OCI-LY1 (cell line): ENCODE results near the gene APH1B.

Experiments used
- H2AFZ ChIP-seq: fragments of 200-600 bp; sonication (generic), shearing (Covaris generic); 2 replicates; pipeline ENCODE4 v1.6.0; 2014; ENCODE audit warnings: antibody characterized with exemption, mild to moderate bottlenecking, low read length
- H3F3A ChIP-seq: fragments of 200-600 bp; sonication (generic), shearing (Covaris generic); 2 replicates; pipeline ENCODE4 v1.6.0; 2014; ENCODE audit warnings: mild to moderate bottlenecking, antibody characterized with exemption, low read length, moderate library complexity; ENCODE audit not compliant: insufficient read depth
- H3K27ac ChIP-seq: fragments of 200-600 bp; sonication (generic); 2 replicates; pipeline ENCODE4 v1.5.1; 2014; ENCODE audit warnings: low read length, mixed run types, mild to moderate bottlenecking, low read depth; ENCODE audit not compliant: poor library complexity, severe bottlenecking
- H3K27me3 ChIP-seq: fragments of 200-600 bp; sonication (generic); 2 replicates; pipeline ENCODE4 v1.6.0; 2014; ENCODE audit warnings: antibody characterized with exemption, mild to moderate bottlenecking, low read length, moderate library complexity; ENCODE audit not compliant: insufficient read depth
- H3K36me3 ChIP-seq: fragments of 200-600 bp; sonication (generic); 2 replicates; pipeline ENCODE4 v1.6.1; 2014; ENCODE audit warnings: mild to moderate bottlenecking, antibody characterized with exemption, low read length, moderate library complexity, mixed read lengths; ENCODE audit not compliant: insufficient read depth
- H3K4me1 ChIP-seq: fragments of 200-600 bp; sonication (generic); 2 replicates; pipeline ENCODE4 v1.5.1; 2014; ENCODE audit warnings: mild to moderate bottlenecking, low read length, moderate library complexity; ENCODE audit not compliant: insufficient read depth, severe bottlenecking
- H3K4me2 ChIP-seq: fragments of 200-600 bp; sonication (generic), shearing (Covaris generic); 2 replicates; pipeline ENCODE4 v1.6.1; 2014; ENCODE audit warnings: low read length
- H3K4me3 ChIP-seq: fragments of 200-600 bp; sonication (generic); 2 replicates; pipeline ENCODE4 v1.5.1; 2014; ENCODE audit warnings: low read length, low read depth, mild to moderate bottlenecking, mixed read lengths; ENCODE audit not compliant: poor library complexity, severe bottlenecking
- H3K79me2 ChIP-seq: fragments of 200-600 bp; shearing (Covaris generic); 2 replicates; pipeline ENCODE4 v1.6.1; 2016; ENCODE audit warnings: mixed run types, low read length, mixed read lengths; ENCODE audit not compliant: insufficient read depth
- H3K9ac ChIP-seq: fragments of 200-600 bp; sonication (generic), shearing (Covaris generic); 2 replicates; pipeline ENCODE4 v1.6.1; 2014; ENCODE audit warnings: mild to moderate bottlenecking, low read length, mixed read lengths
- H3K9me2 ChIP-seq: fragments of 200-600 bp; sonication (generic), shearing (Covaris generic); 2 replicates; pipeline ENCODE4 v1.6.1; 2014; ENCODE audit warnings: low read depth, mild to moderate bottlenecking, low read length, mixed read lengths
- H3K9me3 ChIP-seq: fragments of 200-600 bp; shearing (Covaris generic); 2 replicates; pipeline ENCODE4 v1.6.1; 2014; ENCODE audit warnings: low read length, mixed read lengths
- H4K20me1 ChIP-seq: fragments of 200-600 bp; sonication (generic), shearing (Covaris generic); 2 replicates; pipeline ENCODE4 v1.6.0; 2016; ENCODE audit warnings: mild to moderate bottlenecking, low read length; ENCODE audit not compliant: insufficient read depth
- EZH2 ChIP-seq: fragments of 200-600 bp; sonication (generic), shearing (Covaris generic); IDR thresholded peaks from 2 replicates; pipeline ENCODE4 v1.8.0; 2017; ENCODE audit warnings: borderline replicate concordance, mixed run types, mild to moderate bottlenecking, antibody characterized with exemption, low read length, moderate library complexity, mixed read lengths
- TF ChIP-seq, protein P1 (sequence below): fragments of 200-600 bp; sonication (generic), shearing (Covaris generic); IDR thresholded peaks from 2 replicates; pipeline ENCODE4 v1.5.1; 2017; ENCODE audit warnings: mild to moderate bottlenecking, antibody characterized with exemption, low read length, moderate library complexity, mixed read lengths

Gene APH1B

DNA sequence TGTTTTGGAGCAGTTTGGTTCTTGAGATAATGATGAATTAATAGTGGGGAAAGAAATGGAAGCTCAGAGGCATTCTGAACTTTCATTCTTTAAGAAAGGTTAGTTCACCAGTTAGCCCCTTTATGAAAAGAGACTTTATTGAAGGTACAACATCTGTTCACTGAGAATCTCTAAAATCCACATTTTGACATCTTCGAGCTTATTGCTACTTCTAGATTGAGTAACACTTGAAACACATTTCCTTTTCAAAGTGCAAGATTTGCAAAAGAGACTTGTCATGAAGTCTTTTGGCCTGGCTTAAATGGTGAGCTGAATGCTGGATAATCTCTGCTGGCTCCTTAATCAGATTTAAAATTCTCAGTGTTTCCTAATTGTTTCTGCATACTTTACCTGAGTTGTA lies 45.7 kb upstream of the APH1B start:
- no peak overlapping the region for H3K4me3 ChIP-seq
- H3K4me2 ChIP-seq = no peak overlapping the region; the same call in 1 of the 2 replicates

DNA sequence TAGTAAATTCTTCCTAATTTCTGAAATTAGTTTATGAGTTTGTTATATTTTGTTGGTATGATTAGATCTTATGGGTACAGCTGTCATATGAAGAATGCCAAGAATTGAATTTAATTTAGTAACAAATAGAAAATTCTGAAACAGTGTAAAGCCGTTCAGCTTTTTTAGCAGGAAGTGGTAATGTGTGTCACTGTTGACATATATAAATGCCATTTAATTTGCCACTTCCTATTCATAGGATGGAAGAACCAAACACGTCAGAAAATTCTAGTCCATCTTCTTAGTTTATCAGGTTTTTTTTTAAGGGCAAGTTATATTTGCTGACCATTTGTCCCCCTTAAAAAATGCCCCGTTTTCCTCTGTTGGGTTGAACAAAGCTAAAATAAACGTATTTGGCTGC lies 45.0 kb upstream of the APH1B start:
- H3K4me3 ChIP-seq = peak overlapping the region; percentile 7
- H3F3A ChIP-seq = no peaks in the 10 kb centered on the region
- H4K20me1 ChIP-seq = no peaks in the 10 kb centered on the region
- H3K4me1 ChIP-seq = peaks cover 32% of the 10 kb centered on the region
- peak overlapping the region; percentile 9; the same call in 1 of the 2 replicates for H3K4me2 ChIP-seq
- no peak overlapping the region for H3K9ac ChIP-seq
- 0 out of 2 replicates have a peak, but pooled peaks cover 5% of the 10 kb centered on the region for H3K36me3 ChIP-seq
- no peaks in the 10 kb centered on the region for H3K9me3 ChIP-seq
- TF ChIP-seq, protein P1, sequence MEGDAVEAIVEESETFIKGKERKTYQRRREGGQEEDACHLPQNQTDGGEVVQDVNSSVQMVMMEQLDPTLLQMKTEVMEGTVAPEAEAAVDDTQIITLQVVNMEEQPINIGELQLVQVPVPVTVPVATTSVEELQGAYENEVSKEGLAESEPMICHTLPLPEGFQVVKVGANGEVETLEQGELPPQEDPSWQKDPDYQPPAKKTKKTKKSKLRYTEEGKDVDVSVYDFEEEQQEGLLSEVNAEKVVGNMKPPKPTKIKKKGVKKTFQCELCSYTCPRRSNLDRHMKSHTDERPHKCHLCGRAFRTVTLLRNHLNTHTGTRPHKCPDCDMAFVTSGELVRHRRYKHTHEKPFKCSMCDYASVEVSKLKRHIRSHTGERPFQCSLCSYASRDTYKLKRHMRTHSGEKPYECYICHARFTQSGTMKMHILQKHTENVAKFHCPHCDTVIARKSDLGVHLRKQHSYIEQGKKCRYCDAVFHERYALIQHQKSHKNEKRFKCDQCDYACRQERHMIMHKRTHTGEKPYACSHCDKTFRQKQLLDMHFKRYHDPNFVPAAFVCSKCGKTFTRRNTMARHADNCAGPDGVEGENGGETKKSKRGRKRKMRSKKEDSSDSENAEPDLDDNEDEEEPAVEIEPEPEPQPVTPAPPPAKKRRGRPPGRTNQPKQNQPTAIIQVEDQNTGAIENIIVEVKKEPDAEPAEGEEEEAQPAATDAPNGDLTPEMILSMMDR = no peak
- no peak for TF ChIP-seq EZH2
- H3K27me3 ChIP-seq = no peaks in the 10 kb centered on the region
- peaks cover 11% of the 10 kb centered on the region; the same call in 1 of the 2 replicates for H3K79me2 ChIP-seq
- H3K9me2 ChIP-seq = no peaks in the 10 kb centered on the region
- H3K27ac ChIP-seq = no peak overlapping the region
- H2AFZ ChIP-seq = no peak overlapping the region

More for the DNA sequence above, 45.7 kb upstream of the APH1B start:
- Histone ChIP-seq H3K27me3 (no peaks in the 10 kb centered on the region), H3K4me1 (peaks cover 39% of the 10 kb centered on the region), H4K20me1 (no peaks in the 10 kb centered on the region), H3K9ac (no peak overlapping the region), H3K79me2 (peaks cover 11% of the 10 kb centered on the region; the same call in 1 of the 2 replicates), H3K9me2 (no peaks in the 10 kb centered on the region), H3K27ac (no peak overlapping the region), H2AFZ (no peak overlapping the region), H3K9me3 (no peaks in the 10 kb centered on the region), H3K36me3 (0 out of 2 replicates have a peak, but pooled peaks cover 4% of the 10 kb centered on the region), H3F3A (no peaks in the 10 kb centered on the region)
- no peak for TF ChIP-seq EZH2
- TF ChIP-seq, protein P1 = no peak

DNA sequence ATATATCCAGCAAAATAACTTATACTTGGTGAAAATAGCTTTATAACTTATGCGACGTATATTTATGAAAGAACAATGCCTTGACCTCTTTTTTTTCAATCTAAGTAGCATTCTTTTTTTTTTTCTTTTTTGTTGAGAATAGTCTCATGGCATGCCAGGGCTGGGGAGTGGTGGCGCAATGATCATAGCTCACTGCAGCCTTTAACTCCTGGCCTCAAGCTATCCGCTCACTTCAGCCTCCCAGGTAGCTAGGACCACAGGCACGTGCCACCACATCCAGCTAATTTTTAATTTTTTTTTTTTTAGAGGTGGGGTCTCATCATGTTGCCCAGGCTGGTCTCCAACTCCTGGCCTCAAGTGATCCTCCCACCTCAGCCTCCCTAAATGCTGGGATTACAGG lies 44.5 kb upstream of the APH1B start:
- peaks cover 26% of the 10 kb centered on the region for H3K4me1 ChIP-seq
- H3K27ac ChIP-seq = no peak overlapping the region
- no peaks in the 10 kb centered on the region for H3F3A ChIP-seq

More for the DNA sequence above, 44.5 kb upstream of the APH1B start:
- Histone ChIP-seq H2AFZ (no peak overlapping the region), H3K79me2 (peaks cover 12% of the 10 kb centered on the region), H3K4me3 (no peak overlapping the region), H3K9me2 (no peaks in the 10 kb centered on the region), H4K20me1 (no peaks in the 10 kb centered on the region), H3K9me3 (no peaks in the 10 kb centered on the region), H3K27me3 (no peaks in the 10 kb centered on the region), H3K9ac (no peak overlapping the region), H3K4me2 (no peak overlapping the region), H3K36me3 (0 out of 2 replicates have a peak, but pooled peaks cover 3% of the 10 kb centered on the region)
- TF ChIP-seq EZH2 = no peak
- TF ChIP-seq, protein P1 = no peak
